ENCODE results near the gene KIAA0825. TPM values are rescaled to one million over a fixed set of nuclear protein-coding genes. Genes with fewer than 3 reads are reported as not detected.

KIAA0825 gene
- polyA plus RNA-seq, 3 donors = 0.56 to 1.3 (median 0.89) TPM

DNA sequence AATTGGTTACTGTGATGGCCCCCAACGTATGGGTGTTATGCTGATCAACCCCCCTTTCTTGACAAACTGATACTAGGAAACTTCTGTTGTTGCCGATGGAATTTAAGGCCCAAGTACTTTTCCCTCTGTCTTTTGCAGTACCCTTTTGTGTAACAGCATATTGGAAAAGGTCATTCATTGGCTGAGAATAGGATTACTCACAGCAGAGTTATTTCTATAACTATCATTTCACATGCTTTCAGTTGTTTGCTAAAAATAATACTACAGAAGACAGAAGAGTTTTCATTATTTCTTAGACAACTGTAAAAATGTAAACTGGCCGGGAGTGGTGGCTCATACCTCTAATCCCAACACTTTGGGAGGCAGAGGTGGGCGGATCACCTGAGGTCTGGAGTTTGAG is 329.5 kb downstream of the KIAA0825 start:
- Mint-ChIP-seq H3K27ac (no peak overlapping the region), H3K4me1 (no peaks in the 10 kb centered on the region), H3K27me3 (ENCODE audit: low read depth in 3 of 3) (peaks cover 0 to 2% (median 0%) of the 10 kb centered on the region in 3 donors), H3K4me3 (no peak overlapping the region), H3K9me3 (peaks cover 7 to 18% (median 16%) of the 10 kb centered on the region in 7 donors), H3K36me3 (no peaks in the 10 kb centered on the region)
- H4K20me1 ChIP-seq (ENCODE audit: insufficient read depth, low read length) = no peaks in the 10 kb centered on the region
- intact Hi-C loops (cut with micrococcal nuclease) = no loop called here
- no peak overlapping the region for H3K4me3 ChIP-seq (replicated peaks in 1 of 3; ENCODE audit: low read depth in 2 of 3, low read length in 3 of 3)
- H3K9ac ChIP-seq (ENCODE audit: insufficient read depth, low read length, poor library complexity, severe bottlenecking) = no peak overlapping the region
- H3K27me3 ChIP-seq (ENCODE audit: control insufficient read depth in 2 of 2, insufficient read depth in 2 of 2, low read length in 2 of 2) = no peaks in the 10 kb centered on the region
- no peak overlapping the region for H3K4me2 ChIP-seq (replicated peaks; ENCODE audit: extremely low read depth, low read length, poor library complexity, severe bottlenecking)
- H3K79me2 ChIP-seq (ENCODE audit: insufficient read depth, low read length) = no peaks in the 10 kb centered on the region
- DNase-seq = no peak
- H3K27ac ChIP-seq (ENCODE audit: low read depth in 1 of 2, low read length in 2 of 2) = no peak overlapping the region
- no CpG with 5 or more reads among the region's 4 CpGs for WGBS (ENCODE audit: insufficient coverage)
- H3K4me1 ChIP-seq (ENCODE audit: control insufficient read depth in 1 of 2, insufficient read depth in 2 of 2, low read length in 2 of 2) = no peaks in the 10 kb centered on the region
- H3K9me3 ChIP-seq (replicated peaks in 1 of 2; ENCODE audit: control insufficient read depth in 1 of 2, insufficient read depth in 1 of 2, low read length in 2 of 2) = no peaks in the 10 kb centered on the region
- TF ChIP-seq, protein P1, sequence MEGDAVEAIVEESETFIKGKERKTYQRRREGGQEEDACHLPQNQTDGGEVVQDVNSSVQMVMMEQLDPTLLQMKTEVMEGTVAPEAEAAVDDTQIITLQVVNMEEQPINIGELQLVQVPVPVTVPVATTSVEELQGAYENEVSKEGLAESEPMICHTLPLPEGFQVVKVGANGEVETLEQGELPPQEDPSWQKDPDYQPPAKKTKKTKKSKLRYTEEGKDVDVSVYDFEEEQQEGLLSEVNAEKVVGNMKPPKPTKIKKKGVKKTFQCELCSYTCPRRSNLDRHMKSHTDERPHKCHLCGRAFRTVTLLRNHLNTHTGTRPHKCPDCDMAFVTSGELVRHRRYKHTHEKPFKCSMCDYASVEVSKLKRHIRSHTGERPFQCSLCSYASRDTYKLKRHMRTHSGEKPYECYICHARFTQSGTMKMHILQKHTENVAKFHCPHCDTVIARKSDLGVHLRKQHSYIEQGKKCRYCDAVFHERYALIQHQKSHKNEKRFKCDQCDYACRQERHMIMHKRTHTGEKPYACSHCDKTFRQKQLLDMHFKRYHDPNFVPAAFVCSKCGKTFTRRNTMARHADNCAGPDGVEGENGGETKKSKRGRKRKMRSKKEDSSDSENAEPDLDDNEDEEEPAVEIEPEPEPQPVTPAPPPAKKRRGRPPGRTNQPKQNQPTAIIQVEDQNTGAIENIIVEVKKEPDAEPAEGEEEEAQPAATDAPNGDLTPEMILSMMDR (IDR thresholded peaks at IDR 0.05) = no peak
- no peaks in the 10 kb centered on the region for H3K36me3 ChIP-seq (replicated peaks in 1 of 2; ENCODE audit: control insufficient read depth in 1 of 2, insufficient read depth in 2 of 2, low read length in 2 of 2)
- no peak overlapping the region for H2AFZ ChIP-seq (ENCODE audit: insufficient read depth, low read depth, low read length, poor library complexity, severe bottlenecking)

DNA sequence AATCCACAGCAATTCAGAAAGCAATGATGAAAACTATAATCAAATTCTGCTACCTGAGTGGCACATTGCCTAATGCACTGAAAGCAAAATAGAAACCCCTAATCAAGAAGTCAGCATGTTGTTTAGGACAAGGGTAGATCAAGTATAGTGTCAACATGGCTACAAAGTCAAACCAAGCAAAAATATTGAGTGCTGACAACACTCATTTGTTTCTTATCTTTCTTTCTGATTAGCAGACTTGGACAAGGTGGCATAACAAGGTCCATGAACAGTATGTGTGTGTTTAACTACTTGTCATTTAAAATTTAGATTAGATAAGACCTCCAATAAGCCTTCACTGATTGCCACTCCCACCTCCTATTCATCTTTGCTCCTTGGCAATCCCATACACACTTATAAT is 332.4 kb downstream of the KIAA0825 start:
- H3K36me3 ChIP-seq (replicated peaks in 1 of 2; ENCODE audit: control insufficient read depth in 1 of 2, insufficient read depth in 2 of 2, low read length in 2 of 2) = no peaks in the 10 kb centered on the region
- TF ChIP-seq, protein P1 (IDR thresholded peaks at IDR 0.05) = no peak
- Mint-ChIP-seq H3K4me1 (no peaks in the 10 kb centered on the region), H3K27ac (no peak overlapping the region), H3K36me3 (no peaks in the 10 kb centered on the region), H3K4me3 (no peak overlapping the region), H3K27me3 (ENCODE audit: low read depth in 3 of 3) (peaks cover 0 to 2% (median 0%) of the 10 kb centered on the region in 3 donors), H3K9me3 (peaks cover 0 to 10% (median 0%) of the 10 kb centered on the region in 7 donors)
- no peaks in the 10 kb centered on the region for H3K4me1 ChIP-seq (ENCODE audit: control insufficient read depth in 1 of 2, insufficient read depth in 2 of 2, low read length in 2 of 2)
- no peaks in the 10 kb centered on the region for H3K79me2 ChIP-seq (ENCODE audit: insufficient read depth, low read length)
- no peak overlapping the region for H3K27ac ChIP-seq (ENCODE audit: low read depth in 1 of 2, low read length in 2 of 2)
- intact Hi-C loops (cut with micrococcal nuclease) = no loop called here
- no peak overlapping the region for H3K9ac ChIP-seq (ENCODE audit: insufficient read depth, low read length, poor library complexity, severe bottlenecking)
- no peak for DNase-seq
- H3K4me3 ChIP-seq (replicated peaks in 1 of 3; ENCODE audit: low read depth in 2 of 3, low read length in 3 of 3) = no peak overlapping the region
- no peaks in the 10 kb centered on the region for H3K27me3 ChIP-seq (ENCODE audit: control insufficient read depth in 2 of 2, insufficient read depth in 2 of 2, low read length in 2 of 2)
- H4K20me1 ChIP-seq (ENCODE audit: insufficient read depth, low read length) = no peaks in the 10 kb centered on the region
- H3K9me3 ChIP-seq (replicated peaks in 1 of 2; ENCODE audit: control insufficient read depth in 1 of 2, insufficient read depth in 1 of 2, low read length in 2 of 2) = no peaks in the 10 kb centered on the region
- H2AFZ ChIP-seq (ENCODE audit: insufficient read depth, low read depth, low read length, poor library complexity, severe bottlenecking) = no peak overlapping the region
- H3K4me2 ChIP-seq (replicated peaks; ENCODE audit: extremely low read depth, low read length, poor library complexity, severe bottlenecking) = no peak overlapping the region

Data from CD14-positive monocyte (primary cell).